SKM-1 (cell line): Measurements from ENCODE around the gene LKAAEAR1.

Experiments used
- DNase-seq: peaks from one replicate; lab custom pipeline; 2025; ENCODE audit not compliant: unreplicated experiment; lab: John Stamatoyannopoulos, UW

Gene LKAAEAR1

GRCh38 chr20:64080013-64080812 is 4.0 kb downstream of the LKAAEAR1 start, which contains the start of gene OPRL1:
Gene OPRL1, plus strand, starts transcription at chr20:64080082. Its CDS starts 12,639 bp downstream, at chr20:64092721.
- no peak for DNase-seq

- DNase-seq: peak; percentile 84
Measured at GRCh38 chr20:64079273-64080012, 4.8 kb downstream of the LKAAEAR1 start, which contains the start of gene RGS19. Gene RGS19, minus strand, starts transcription at chr20:64079518. Its CDS starts 2,632 bp downstream, at chr20:64076886.

DNA sequence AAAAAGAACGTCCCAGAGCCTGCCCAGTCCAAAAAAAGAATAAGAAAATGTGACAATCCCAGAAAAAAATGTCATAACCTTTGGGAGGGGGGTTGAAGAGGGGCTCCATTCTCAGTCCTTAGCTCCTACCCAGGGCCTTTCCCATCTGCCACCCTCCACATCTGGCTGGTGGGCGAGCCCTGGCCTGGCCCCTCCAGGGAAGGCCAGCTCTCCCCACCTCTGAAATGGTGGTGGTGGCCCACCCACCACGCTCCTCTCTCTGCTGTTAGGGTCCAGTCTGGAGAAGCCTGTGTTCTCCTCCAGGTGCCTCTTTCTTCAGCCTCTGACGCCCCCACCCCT is 5.3 kb downstream of the LKAAEAR1 start:
- no peak for DNase-seq

- DNase-seq: peak; percentile 86
Measured at GRCh38 chr20:64077876-64078551, 6.2 kb downstream of the LKAAEAR1 start.

DNA sequence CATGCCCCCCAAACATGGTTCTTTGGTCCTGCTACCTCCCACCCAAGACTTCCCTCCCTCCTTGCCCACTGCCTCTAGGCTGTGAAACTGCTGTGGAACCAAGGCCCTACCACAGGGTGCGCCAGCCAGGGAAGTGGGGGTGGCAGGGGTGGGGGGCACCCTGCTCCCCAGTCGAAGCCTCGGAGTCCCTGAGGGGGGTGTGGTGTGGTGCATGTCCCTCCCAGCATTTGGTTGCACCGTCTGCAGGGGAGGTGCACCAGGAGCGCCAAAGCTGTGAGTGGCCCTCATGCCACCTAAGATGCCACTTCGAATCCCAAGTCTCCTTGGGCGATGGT is 6.7 kb downstream of the LKAAEAR1 start:
- DNase-seq: no peak

DNA sequence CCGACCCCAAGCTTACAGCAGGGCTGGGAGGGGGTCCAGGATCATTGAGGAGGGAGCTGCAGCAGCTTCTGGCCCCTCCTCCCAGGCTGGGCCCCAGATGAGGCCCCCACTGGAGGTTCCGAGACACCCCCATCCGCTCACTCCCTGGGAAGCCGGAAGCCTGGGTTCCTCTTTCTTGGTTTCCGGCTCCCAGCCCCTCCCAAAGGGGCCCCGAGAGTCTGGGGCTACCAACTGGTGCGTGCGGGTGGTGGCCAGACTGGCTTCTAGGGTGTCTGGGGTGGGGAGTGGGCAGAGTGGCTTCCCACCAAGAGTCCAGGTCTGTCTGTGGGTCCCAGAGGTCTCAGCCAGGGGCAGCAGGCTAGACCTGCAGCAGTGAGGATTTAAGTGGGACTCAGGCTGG is 7.1 kb downstream of the LKAAEAR1 start:
- peak; percentile 68 for DNase-seq

- no peak for DNase-seq
Measured at GRCh38 chr20:64076061-64076997, 7.9 kb downstream of the LKAAEAR1 start.

- DNase-seq: no peak
Measured at GRCh38 chr20:64075556-64075955, 8.6 kb downstream of the LKAAEAR1 start.

GRCh38 chr20:64074963-64075362 is 9.2 kb downstream of the LKAAEAR1 start:
- no peak for DNase-seq

DNA sequence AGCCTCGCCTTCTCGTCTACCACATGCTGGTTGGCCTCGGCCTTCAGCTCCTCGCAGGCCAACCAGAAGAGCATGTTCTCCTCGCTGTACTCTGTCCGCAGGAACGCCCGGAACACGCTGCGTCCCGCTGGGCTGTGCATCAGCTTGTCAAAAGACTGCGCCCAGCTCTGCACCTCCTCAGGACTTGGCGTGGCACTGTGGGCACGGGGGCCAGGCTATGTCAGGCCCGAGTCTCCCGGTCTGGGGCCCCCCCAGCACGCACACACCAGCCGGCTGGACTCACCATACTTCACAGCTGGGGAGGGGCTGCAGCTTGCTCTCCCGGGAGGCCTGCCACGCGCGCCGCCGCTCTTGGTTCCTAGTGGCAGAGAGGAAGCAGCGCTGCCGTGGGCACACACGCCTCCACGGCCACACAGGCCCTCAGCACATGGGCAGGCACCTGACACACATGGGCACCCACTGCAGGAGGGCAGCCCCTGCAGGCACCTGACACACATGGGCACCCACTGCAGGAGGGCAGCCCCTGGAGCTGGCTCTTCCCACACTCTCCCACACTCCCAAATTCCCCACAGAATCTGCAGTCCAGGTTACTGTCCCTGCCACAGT is 9.9 kb downstream of the LKAAEAR1 start:
- DNase-seq: no peak

GRCh38 chr20:64073476-64074183 is 10.6 kb downstream of the LKAAEAR1 start:
- no peak for DNase-seq

GRCh38 chr20:64072498-64073063 is 11.6 kb downstream of the LKAAEAR1 start:
- no peak for DNase-seq

DNA sequence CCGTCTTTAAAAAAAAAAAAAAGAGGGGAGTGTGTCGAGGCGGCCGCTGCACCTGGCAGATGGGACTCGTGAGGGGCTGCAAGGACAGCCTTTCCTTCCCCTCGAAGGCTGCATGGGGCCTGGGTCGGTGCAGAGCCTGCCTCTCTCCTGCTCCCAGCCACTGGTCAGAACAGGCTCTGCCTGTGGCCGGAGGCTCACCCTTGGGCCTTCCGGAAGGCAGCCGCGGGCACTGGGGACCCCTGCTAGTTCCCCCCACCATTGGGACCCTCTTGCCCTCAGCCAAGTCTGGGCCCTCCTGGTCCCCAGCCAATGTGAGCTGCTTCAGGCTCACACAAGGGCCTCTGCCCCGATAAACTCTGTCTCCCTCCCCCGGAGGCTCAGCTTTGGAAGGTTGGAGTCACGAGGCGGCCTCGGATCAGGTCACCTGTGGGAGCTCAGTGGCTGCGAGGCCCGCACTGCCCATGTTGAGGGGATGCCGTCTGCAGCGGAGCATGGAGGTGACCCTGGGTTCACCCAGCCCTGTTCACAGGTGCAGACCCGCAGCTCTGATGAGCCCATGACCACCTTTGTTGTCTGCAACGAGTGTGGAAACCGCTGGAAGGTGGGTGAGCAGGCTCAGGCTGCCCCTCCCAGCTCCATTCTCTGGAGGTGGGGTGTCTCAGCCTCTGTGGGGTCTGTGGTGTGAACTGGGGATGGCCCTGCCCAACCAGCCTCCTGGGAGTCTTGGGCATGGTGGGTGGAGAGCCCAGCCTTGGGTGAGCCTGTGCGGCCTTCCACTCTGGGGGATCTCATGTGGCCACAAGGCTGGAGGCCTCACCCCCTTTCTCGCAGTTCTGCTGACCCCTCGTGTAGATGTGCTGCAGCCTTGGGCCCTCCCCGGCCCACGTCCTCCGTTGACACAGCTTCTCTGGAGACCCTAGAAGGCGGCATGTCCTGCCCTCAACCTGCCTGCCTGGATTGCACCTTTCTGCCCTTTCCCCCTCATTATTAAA is 12.6 kb downstream of the LKAAEAR1 start:
- no peak for DNase-seq

DNA sequence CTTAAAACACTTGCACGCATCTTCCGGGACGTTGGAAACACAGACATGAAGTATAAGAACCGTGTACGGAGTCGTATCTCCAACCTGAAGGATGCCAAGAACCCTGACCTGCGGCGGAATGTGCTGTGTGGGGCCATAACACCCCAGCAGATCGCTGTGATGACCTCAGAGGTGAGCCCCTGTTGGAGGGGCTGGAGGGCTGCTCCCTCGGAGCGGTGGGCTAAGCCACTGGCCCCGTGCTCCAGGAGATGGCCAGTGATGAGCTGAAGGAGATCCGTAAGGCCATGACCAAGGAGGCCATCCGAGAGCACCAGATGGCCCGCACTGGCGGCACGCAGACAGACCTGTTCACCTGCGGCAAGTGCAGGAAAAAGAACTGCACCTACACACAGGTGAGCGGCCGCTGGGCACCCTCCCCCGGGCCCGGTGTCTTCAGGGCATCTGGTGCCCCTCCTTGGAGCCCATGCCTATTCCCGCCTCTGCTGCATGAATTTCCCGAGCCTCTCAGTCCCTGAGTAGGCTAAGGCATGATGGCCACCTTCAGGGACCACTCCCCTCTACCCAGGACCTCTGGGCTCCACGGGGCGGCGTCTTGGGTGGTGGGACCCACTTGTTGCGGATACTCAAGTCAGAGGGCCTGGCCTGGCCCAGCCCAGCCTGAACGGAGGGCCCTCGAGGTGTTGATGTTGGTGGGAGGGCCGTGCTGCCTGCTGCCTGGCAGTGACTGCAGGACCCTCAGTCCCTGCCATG is 13.8 kb downstream of the LKAAEAR1 start:
- DNase-seq: no peak

DNA sequence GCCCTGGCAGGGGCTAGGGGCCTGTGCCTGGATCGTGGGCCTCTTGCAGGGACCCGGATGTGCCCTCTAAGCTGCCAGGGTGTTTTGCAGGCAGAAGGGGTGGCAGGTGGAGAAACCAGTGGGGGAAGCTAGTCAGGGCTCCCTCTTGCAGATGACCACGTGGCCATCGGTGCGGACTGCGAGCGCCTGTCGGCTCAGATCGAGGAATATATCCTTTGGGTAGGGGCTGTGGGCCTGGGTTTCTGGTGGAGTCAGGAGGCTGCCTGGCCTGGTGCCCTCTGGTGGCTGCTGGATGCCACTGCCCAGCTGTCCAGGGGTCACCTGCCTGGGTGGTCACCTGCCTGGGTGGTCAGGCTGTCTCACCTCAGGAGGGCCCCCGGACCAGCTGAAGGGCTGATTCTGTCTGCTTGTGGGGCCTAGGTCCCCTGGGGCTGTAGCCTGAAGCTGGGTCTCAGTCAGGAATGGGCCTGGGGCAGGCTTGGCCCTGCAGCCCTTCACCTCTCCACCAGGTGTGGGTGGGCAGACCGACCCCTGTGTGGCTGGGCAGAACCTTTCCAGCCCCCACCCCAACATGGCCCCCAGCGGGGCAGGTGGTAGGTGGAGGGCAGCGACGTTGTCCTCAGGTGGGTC is 14.5 kb downstream of the LKAAEAR1 start:
- DNase-seq: no peak

GRCh38 chr20:64069209-64069613 is 15.0 kb downstream of the LKAAEAR1 start:
- no peak for DNase-seq
